BE2C (cell line): Measurements from ENCODE around the gene GPS2.

Experiments used
- DNase-seq: peaks from one replicate; pipeline ENCODE4 v3.0.0-alpha.2; 2020
- H3K27me3 ChIP-seq: fragments of 250-450 bp; sonication (Bioruptor Pico); 2 replicates; pipeline ENCODE4 v1.5.1; 2020; ENCODE audit warnings: mild to moderate bottlenecking
- H3K36me3 ChIP-seq: fragments of 250-450 bp; sonication (Bioruptor Pico); 2 replicates; pipeline ENCODE4 v1.5.1; 2020; ENCODE audit warnings: mild to moderate bottlenecking
- H3K4me1 ChIP-seq: fragments of 250-450 bp; sonication (Bioruptor Pico); 2 replicates; pipeline ENCODE4 v1.5.1; 2020
- H3K4me3 ChIP-seq: 2 replicates; pipeline ENCODE4 v1.5.1; 2011; ENCODE audit warnings: low read depth, low read length
- H3K9me3 ChIP-seq: fragments of 250-450 bp; sonication (Bioruptor Pico); 2 replicates; pipeline ENCODE4 v1.5.1; 2020
- CTCF ChIP-seq: IDR thresholded peaks from 2 replicates; pipeline ENCODE4 v1.5.1; 2012; ENCODE audit warnings: mild to moderate bottlenecking, low read depth, low read length

The GPS2 gene

GRCh38 chr17:7355573-7355972, 40.4 kb upstream of the GPS2 start:
- DNase-seq, result no peak
- no peaks in the 10 kb centered on the region for H3K9me3 ChIP-seq
- no peak for TF ChIP-seq CTCF
- no peak overlapping the region for H3K4me3 ChIP-seq
- H3K27me3 ChIP-seq, result no peaks in the 10 kb centered on the region
- H3K4me1 ChIP-seq, result no peaks in the 10 kb centered on the region
- no peaks in the 10 kb centered on the region for H3K36me3 ChIP-seq

GRCh38 chr17:7355053-7355452, 39.9 kb upstream of the GPS2 start, which contains the start of gene TMEM95:
TSS of gene TMEM95 (plus strand) at chr17:7355156. CDS start at chr17:7355205, 49 bp downstream.
- TF ChIP-seq CTCF, result no peak
- Histone ChIP-seq H3K4me3 (no peak within 1 kb of the TSS), H3K27me3 (no peaks in the 10 kb centered on the region), H3K4me1 (no peaks in the 10 kb centered on the region), H3K9me3 (no peaks in the 10 kb centered on the region), H3K36me3 (no peaks in the 10 kb centered on the region)
- peak; percentile 53 for DNase-seq

GRCh38 chr17:7354262-7354843, 39.2 kb upstream of the GPS2 start:
- Histone ChIP-seq H3K9me3 (no peaks in the 10 kb centered on the region), H3K4me1 (0 out of 2 replicates have a peak, but pooled peaks cover 2% of the 10 kb centered on the region), H3K27me3 (no peaks in the 10 kb centered on the region), H3K4me3 (no peak overlapping the region), H3K36me3 (no peaks in the 10 kb centered on the region)
- no peak for TF ChIP-seq CTCF
- no peak for DNase-seq

GRCh38 chr17:7352910-7353635, 37.9 kb upstream of the GPS2 start:
- H3K27me3 ChIP-seq, result no peaks in the 10 kb centered on the region
- no peaks in the 10 kb centered on the region for H3K36me3 ChIP-seq
- no peak overlapping the region for H3K4me3 ChIP-seq
- no peaks in the 10 kb centered on the region for H3K9me3 ChIP-seq
- TF ChIP-seq CTCF, result no peak
- H3K4me1 ChIP-seq, result 0 out of 2 replicates have a peak, but pooled peaks cover 2% of the 10 kb centered on the region
- no peak for DNase-seq

GRCh38 chr17:7352503-7352889, 37.3 kb upstream of the GPS2 start:
- peak overlapping the region; percentile 54 for H3K4me3 ChIP-seq
- no peaks in the 10 kb centered on the region for H3K9me3 ChIP-seq
- TF ChIP-seq CTCF, result no peak; the same call in 1 of the 2 replicates
- 0 out of 2 replicates have a peak, but pooled peaks cover 2% of the 10 kb centered on the region for H3K4me1 ChIP-seq
- no peaks in the 10 kb centered on the region for H3K36me3 ChIP-seq
- no peaks in the 10 kb centered on the region for H3K27me3 ChIP-seq
- DNase-seq, result no peak
